Endothelial cell of umbilical vein (primary cell): ENCODE measurements around the gene MTERF4. TPM values are rescaled to one million over a fixed set of nuclear protein-coding genes. Genes with fewer than 3 reads are reported as not detected.

Experiments used
- BruUV-seq: library from RNA; stranded (reverse); fragments of 400-500 nt; replicated peaks from 2 replicates; lab custom pipeline; 2021; lab: Mats Ljungman, UMichigan
- CTCF ChIA-PET: fragments of 300-600, 350-600 bp; sonication (Branson Sonifier 250); formaldehyde crosslinking; loops from one replicate; lab custom pipeline; 2021; ENCODE audit warnings: antibody characterized with exemption, inconsistent platforms; lab: Charles Lee
- POLR2A ChIA-PET: fragments of 300-600, 350-600 bp; sonication (Branson Sonifier 250); formaldehyde crosslinking; loops from one replicate; lab custom pipeline; 2021; ENCODE audit warnings: antibody characterized with exemption, inconsistent platforms; lab: Charles Lee
- DNase-seq: peaks from one replicate; pipeline ENCODE4 v3.0.0-alpha.2; 2011; ENCODE audit warnings: low read depth, low spot score
- FAIRE-seq: peaks from 2 replicates; lab custom pipeline; 2011; peaks lifted over from hg19 to GRCh38; lab: Jason Lieb, UNC
- H2AFZ ChIP-seq: 2 replicates; pipeline ENCODE4 v1.6.0; 2012; ENCODE audit warnings: low read depth, low read length, control low read depth, inconsistent platforms
- H3K27ac ChIP-seq: 2 replicates; pipeline ENCODE4 v1.5.1; 2011; ENCODE audit warnings: low read depth, mild to moderate bottlenecking, control low read depth, low read length, moderate library complexity; ENCODE audit not compliant: insufficient read depth
- H3K27me3 ChIP-seq, 2 experiments: 2 replicates each; pipeline versions ENCODE4 v1.6.0 to v1.6.1; 2011; ENCODE audit warnings: low read length in 2 of 2, mixed read lengths in 1 of 2; ENCODE audit not compliant: control insufficient read depth in 2 of 2, insufficient read depth in 2 of 2
- H3K36me3 ChIP-seq, 2 experiments: 2 replicates in 1 of 2; 3 replicates in 1 of 2; pipeline ENCODE4 v1.5.1; 2011; ENCODE audit warnings: low read length in 2 of 2, mild to moderate bottlenecking in 1 of 2, moderate library complexity in 1 of 2; ENCODE audit not compliant: control insufficient read depth in 2 of 2, insufficient read depth in 2 of 2; ENCODE audit errors: extremely low read depth in 1 of 2
- H3K4me1 ChIP-seq: 3 replicates; pipeline ENCODE4 v1.5.1; 2011; ENCODE audit warnings: mild to moderate bottlenecking, low read length; ENCODE audit not compliant: control insufficient read depth, insufficient read depth; ENCODE audit errors: extremely low read depth
- H3K4me2 ChIP-seq: 2 replicates; pipeline ENCODE4 v1.6.1; 2011; ENCODE audit warnings: low read length, control low read depth, mixed read lengths; ENCODE audit not compliant: insufficient read depth
- H3K4me3 ChIP-seq, 3 experiments: fragments of 200-600 bp in 1 of 3; sonication (generic), shearing (Covaris generic) in 1 of 3; replicated peaks in 1 of 3; 2 replicates each; pipeline ENCODE4 v1.5.1; 2011 to 2016; ENCODE audit warnings: control low read depth in 3 of 3, low read length in 3 of 3, mild to moderate bottlenecking in 2 of 3, inconsistent platforms in 1 of 3, low read depth in 1 of 3, moderate library complexity in 1 of 3; ENCODE audit not compliant: insufficient read depth in 1 of 3
- H3K79me2 ChIP-seq: 2 replicates; pipeline ENCODE4 v1.6.0; 2012; ENCODE audit warnings: low read length, inconsistent platforms; ENCODE audit not compliant: control insufficient read depth, insufficient read depth
- H3K9ac ChIP-seq: replicated peaks from 2 replicates; pipeline ENCODE3; 2011; ENCODE audit warnings: low read length, control low read depth; ENCODE audit not compliant: insufficient read depth; ENCODE audit errors: extremely low read depth
- H3K9me1 ChIP-seq: replicated peaks from 3 replicates; pipeline ENCODE4 v1.6.0; 2011; ENCODE audit warnings: mild to moderate bottlenecking, low read length; ENCODE audit not compliant: control insufficient read depth, insufficient read depth; ENCODE audit errors: extremely low read depth
- H3K9me3 ChIP-seq: replicated peaks from 2 replicates; pipeline ENCODE4 v1.5.1; 2012; ENCODE audit warnings: low read length, inconsistent platforms; ENCODE audit not compliant: control insufficient read depth, insufficient read depth
- H4K20me1 ChIP-seq: replicated peaks from 2 replicates; pipeline ENCODE3; 2011; ENCODE audit warnings: mild to moderate bottlenecking, low read length; ENCODE audit not compliant: control insufficient read depth, insufficient read depth; ENCODE audit errors: extremely low read depth
- CTCF ChIP-seq, 2 donors: IDR thresholded peaks; 1 replicate in 1 of 2; 2 replicates in 1 of 2; pipeline ENCODE4 v1.5.1; 2011; ENCODE audit warnings: low read length in 2 of 2, mild to moderate bottlenecking in 2 of 2, moderate library complexity in 2 of 2, control low read depth in 1 of 2, inconsistent platforms in 1 of 2, low read depth in 1 of 2; ENCODE audit not compliant: insufficient read depth in 1 of 2; ENCODE audit errors: extremely low read depth in 1 of 2
- EZH2 ChIP-seq: IDR thresholded peaks from 2 replicates; pipeline ENCODE4 v1.6.1; 2012; ENCODE audit warnings: borderline replicate concordance, low read depth, mild to moderate bottlenecking, moderate library complexity, low read length, inconsistent platforms; ENCODE audit not compliant: severe bottlenecking
- FOS ChIP-seq: IDR thresholded peaks from 2 replicates; pipeline ENCODE4 v1.6.1; 2011; ENCODE audit warnings: mild to moderate bottlenecking, low read length, moderate library complexity, borderline replicate concordance; ENCODE audit not compliant: insufficient read depth
- GATA2 ChIP-seq: IDR thresholded peaks from 2 replicates; pipeline ENCODE4 v1.7.0; 2011; ENCODE audit warnings: low read depth, mild to moderate bottlenecking, moderate library complexity, mixed read lengths, low read length; ENCODE audit not compliant: insufficient read length, insufficient read depth
- JUN ChIP-seq: IDR thresholded peaks from 2 replicates; pipeline ENCODE4 v1.6.1; 2011; ENCODE audit warnings: borderline replicate concordance, low read depth; ENCODE audit not compliant: insufficient read length, insufficient read depth
- MAX ChIP-seq: IDR thresholded peaks from 2 replicates; pipeline ENCODE4 v1.6.1; 2011; ENCODE audit not compliant: insufficient read depth, insufficient read length
- MYC ChIP-seq: IDR thresholded peaks from one replicate; pipeline ENCODE4 v1.6.1; 2011; ENCODE audit warnings: mild to moderate bottlenecking, low read depth, low read length
- POLR2A ChIP-seq: IDR thresholded peaks from 2 replicates; pipeline ENCODE4 v1.6.1; 2012; ENCODE audit warnings: low read depth, mild to moderate bottlenecking, control low read depth, low read length
- POLR2AphosphoS5 ChIP-seq: IDR thresholded peaks from 2 replicates; pipeline ENCODE4 v1.6.1; 2012; ENCODE audit warnings: low read depth, mild to moderate bottlenecking, control low read depth, low read length, moderate library complexity; ENCODE audit not compliant: insufficient read depth
- dilution Hi-C: fragments of 300-500 bp; cut with MboI; formaldehyde crosslinking; loops from one replicate; pipeline ENCODE4 v1.15.0; 2019; ENCODE audit warnings: low sequenced_read_pairs; ENCODE audit not compliant: extremely low pct_ligation_motif_present
- intact Hi-C: fragments of 100-400 bp; cut with micrococcal nuclease; formaldehyde crosslinking; loops from one replicate; pipeline ENCODE4 v1.10.0; 2022
- polyA plus RNA-seq, 4 experiments: library from polyadenylated mRNA; depleted of rRNA in 3 of 4; stranded (reverse) in 3 of 4; unstranded in 1 of 4; fragments of >200 nt; gene quantifications; 2 replicates each; pipeline versions ENCODE4 v1.2.1 to v1.2.3, GENCODE V29; 2011 to 2012; ENCODE audit warnings: missing spikeins in 1 of 4
- total RNA-seq: library from RNA; stranded (reverse); gene quantifications from 2 replicates; pipeline ENCODE4 v1.2.3, GENCODE V29; 2021

The MTERF4 gene
- total and polyA plus RNA-seq, 2 donors (not counting 3 experiments of a cell fraction or from before 2014, with no cell fraction given): 14.7 to 27.3 TPM

- Histone ChIP-seq H3K27me3 (no peaks in the 10 kb centered on the region), H3K9me3 (no peaks in the 10 kb centered on the region), H3K79me2 (no peaks in the 10 kb centered on the region), H3K4me2 (no peak overlapping the region), H2AFZ (no peak overlapping the region), H3K9me1 (no peaks in the 10 kb centered on the region), H3K4me1 (peaks cover 5% of the 10 kb centered on the region), H3K4me3 (no peak overlapping the region), H3K9ac (no peak overlapping the region), H3K27ac (no peak overlapping the region), H3K36me3 (peaks cover 7 to 11% of the 10 kb centered on the region in 2 experiments), H4K20me1 (no peaks in the 10 kb centered on the region)
- dilution Hi-C loops (no loop called here), intact Hi-C loops (no loop called here)
- DNase-seq (no peak), FAIRE-seq (no peak)
- BruUV-seq: no TSS peak
- TF ChIP-seq POLR2AphosphoS5 (no peak), FOS (no peak), CTCF (IDR thresholded peaks at IDR 0.05; ENCODE audit: extremely low read depth in 1 of 2, insufficient read depth in 1 of 2, low read depth in 1 of 2, low read length in 2 of 2) (no peak), MAX (no peak), EZH2 (no peak), POLR2A (no peak), GATA2 (no peak), JUN (no peak), MYC (no peak)
- ChIA-PET POLR2A (no interaction called here), CTCF (interaction anchor here (0.6 kb wide), 1 partner anchor 234 kb away, joined by 3 read pairs; no protein-coding TSS in a partner anchor)
Observed at GRCh38 chr2:241084856-241085444, 17.1 kb downstream of the MTERF4 start.
